UCSD-AML1 (cell line): ENCODE measurements around the gene AP3S2.
"Not testable (repeated sequence)": the region's sequence is repeated elsewhere in the genome, so short reads cannot be mapped to it uniquely, and the experiment has no call there.

Experiments used
- DNase-seq: peaks from one replicate; lab custom pipeline; 2025; ENCODE audit not compliant: unreplicated experiment; lab: John Stamatoyannopoulos, UW

The AP3S2 gene

DNA sequence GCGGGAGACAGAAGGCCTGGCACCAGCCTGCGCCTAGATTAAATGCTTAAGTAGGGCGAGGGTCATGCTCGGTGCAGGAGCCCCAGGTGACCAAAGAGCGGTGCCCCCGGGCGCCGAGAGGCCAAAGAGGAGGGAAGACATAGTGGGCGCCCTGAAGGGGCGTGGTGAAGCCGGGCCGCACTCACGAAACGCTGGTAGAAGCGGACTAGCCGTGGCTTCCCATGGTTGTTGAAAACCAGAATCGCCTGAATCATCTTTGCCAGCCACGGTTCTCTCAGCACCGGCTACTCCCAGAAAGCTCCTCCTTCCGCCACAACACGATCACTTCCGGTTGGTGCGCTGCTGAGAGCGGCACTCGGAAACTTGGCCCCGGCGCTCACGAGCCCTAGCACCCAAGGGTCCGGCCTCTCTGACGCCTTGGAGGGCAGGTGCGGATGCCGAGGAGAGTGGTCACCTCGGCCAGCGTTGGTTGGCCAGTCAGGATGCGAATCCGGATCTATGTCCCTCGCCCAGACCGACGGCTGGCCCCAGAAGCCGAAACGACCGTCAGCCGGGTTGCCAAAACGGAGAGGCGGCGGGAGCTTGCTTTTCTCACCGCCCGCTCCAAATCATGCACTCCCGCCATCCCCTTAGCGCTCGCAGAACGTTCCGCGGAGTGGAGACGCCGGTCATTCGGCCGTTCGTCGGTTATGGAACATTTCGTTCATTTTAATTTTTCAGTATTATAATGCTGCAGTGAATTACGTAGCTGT is at the start of gene AP3S2:
Gene AP3S2, minus strand, starts transcription at position 299 of the 752 bp plus-strand sequence. Its CDS starts 45 bp downstream, at position 254.
- DNase-seq, result peak; percentile 90

DNA sequence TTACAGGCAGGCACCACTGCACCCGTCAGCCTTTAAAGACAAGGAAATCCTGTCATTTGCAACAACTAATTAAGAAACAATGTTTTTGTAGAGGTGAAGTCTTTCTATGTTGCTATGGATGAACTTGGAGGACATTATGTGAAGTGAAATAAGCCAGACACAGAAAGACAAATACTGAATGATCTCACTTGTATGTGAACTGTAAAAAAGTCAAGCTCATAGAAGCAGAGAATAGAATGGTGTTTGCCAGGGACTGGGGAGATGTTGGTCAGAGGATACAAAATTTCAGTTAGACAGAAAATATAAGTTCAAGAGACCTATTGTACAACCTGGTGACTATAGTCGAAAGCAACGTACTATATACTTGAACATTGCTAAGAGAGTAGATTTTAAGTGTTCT is 46.1 kb upstream of the AP3S2 start:
- no peak for DNase-seq

DNA sequence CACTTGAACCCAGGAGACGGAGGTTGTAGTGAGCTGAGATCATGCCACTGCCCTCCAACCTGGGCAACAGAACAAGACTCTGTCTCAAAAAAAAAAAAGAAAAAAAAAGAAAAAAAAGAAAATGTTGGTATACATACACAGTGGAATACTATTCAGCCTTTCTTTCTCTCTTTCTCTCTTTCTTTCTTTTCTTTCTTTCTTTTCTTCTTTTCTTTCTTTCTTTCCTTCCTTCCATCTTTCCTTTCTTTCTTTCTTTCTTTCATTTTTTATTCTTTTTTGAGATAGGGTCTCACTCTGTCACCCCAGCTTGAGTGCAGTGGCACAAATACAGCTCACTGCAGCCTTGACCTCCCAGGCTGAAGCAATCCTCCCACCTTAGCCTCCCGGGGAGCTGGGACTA is 45.6 kb upstream of the AP3S2 start:
- not testable (repeated sequence) for DNase-seq

GRCh38 chr15:89937365-89938350 is 43.9 kb upstream of the AP3S2 start:
- DNase-seq, result peak; percentile 42

GRCh38 chr15:89936786-89937265 is 43.0 kb upstream of the AP3S2 start:
- DNase-seq, result no peak

GRCh38 chr15:89936051-89936785 is 42.4 kb upstream of the AP3S2 start:
- DNase-seq, result peak; percentile 57

GRCh38 chr15:89932880-89933279 is 39.1 kb upstream of the AP3S2 start:
- DNase-seq, result no peak

GRCh38 chr15:89928421-89928820 is 34.6 kb upstream of the AP3S2 start:
- no peak for DNase-seq

DNA sequence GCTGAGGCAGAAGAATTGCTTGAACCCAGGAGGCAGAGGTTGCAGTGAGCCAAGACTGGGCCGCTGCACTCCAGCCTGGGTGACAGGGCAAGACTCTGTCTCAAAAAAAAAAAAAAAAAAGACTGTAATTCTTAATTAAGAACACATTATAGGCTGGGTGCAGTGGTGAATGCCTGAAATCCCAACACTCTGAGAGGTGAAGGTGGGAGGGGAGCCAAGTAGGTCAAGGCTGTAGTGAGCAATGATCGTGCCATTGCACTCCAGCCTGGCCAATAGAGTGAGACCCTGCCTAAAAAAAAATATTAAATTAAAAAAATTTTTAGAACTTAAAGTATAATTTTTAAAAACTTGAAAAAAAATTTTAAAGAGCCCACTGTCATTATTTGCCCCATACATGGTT is 32.4 kb upstream of the AP3S2 start:
- no peak for DNase-seq

- no peak for DNase-seq
Measured at GRCh38 chr15:89917442-89918101, 23.8 kb upstream of the AP3S2 start.

- DNase-seq, result no peak
Measured at GRCh38 chr15:89916660-89917059, 22.9 kb upstream of the AP3S2 start.

- no peak for DNase-seq
Measured at GRCh38 chr15:89912674-89913396, 19.0 kb upstream of the AP3S2 start, which contains the start of gene ARPIN. Gene ARPIN (minus strand): TSS chr15:89912952. CDS start chr15:89912835, 117 bp downstream.

DNA sequence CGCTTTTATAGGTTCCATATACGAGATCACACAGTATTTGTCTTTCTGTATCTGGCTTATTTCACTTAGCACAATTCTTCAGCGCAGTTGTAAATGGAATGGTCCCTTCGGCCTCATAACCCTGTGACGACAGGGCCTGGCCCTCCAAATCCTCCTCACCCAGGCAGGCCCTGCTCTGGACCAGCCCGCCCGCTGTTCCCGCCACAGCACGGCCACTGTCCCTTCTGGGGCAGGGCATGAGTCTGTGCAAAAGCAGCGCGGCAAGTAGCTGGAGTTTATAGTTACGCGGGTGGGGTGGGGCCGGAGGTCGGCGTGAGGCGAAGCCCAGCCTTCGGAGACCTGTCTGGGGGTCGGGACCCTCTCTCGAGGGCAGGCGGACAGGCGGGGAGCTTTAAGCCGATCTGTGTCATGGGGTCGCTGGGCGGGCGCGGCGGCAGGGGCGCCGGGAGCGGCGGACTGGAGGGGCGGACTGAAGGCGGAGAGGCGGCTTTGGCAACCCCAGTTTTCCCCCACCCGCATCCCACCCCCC is 18.4 kb upstream of the AP3S2 start:
- DNase-seq, result no peak

DNA sequence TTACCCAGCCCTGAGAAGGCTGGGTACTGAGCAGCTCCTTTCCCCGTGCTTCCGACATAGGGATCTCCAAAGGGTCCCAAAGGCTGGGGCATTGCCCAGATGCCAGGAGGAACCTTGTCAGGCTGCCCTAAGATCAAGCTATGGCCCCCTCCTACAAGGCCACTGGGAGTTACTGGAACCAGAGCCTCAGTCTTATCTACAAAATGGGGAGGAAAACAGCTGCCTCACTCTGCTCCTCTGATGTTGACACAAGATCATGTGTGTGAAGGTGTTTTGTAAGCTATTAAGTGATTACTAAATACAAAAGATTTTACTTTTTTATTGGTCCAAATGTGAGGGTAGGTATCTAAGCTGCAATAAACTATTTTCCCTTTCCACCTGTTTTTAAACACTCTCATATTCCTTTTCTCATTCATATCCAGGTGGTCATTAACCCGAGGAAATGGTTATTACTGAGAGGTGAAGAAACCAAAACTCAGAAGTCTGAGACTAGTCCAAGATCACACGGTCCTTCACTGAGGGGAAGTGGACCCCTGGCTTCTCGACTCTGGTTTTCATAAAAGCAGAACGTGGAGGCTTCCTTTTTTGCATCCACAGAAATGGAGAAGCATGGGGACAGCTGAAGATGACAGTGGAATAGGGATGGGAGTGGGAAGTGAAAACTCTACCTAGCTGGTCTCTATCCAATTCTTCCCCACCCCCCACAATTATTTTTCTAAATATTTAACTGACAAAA is 17.3 kb upstream of the AP3S2 start:
- DNase-seq, result no peak

- no peak for DNase-seq
Measured at GRCh38 chr15:89909611-89910010, 15.8 kb upstream of the AP3S2 start.

DNA sequence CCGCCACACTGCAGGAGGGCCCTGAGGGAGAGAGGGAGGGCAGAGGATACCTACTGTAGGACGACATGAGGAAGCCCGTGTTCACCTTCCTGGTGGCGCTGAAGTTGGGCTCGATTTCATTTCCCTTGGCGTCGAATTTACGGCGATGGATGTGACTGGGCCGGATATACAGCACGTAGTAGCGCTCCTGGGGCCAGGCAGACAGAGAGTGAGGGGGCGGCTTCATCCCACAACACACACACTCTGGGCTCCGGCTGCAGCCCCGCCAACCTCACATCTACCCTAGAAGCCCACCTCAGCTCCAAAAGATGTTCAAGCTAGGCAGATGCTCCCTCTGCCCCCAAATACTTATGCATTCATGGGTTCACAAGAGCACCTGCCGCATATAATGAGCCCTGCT is 14.4 kb upstream of the AP3S2 start:
- no peak for DNase-seq

DNA sequence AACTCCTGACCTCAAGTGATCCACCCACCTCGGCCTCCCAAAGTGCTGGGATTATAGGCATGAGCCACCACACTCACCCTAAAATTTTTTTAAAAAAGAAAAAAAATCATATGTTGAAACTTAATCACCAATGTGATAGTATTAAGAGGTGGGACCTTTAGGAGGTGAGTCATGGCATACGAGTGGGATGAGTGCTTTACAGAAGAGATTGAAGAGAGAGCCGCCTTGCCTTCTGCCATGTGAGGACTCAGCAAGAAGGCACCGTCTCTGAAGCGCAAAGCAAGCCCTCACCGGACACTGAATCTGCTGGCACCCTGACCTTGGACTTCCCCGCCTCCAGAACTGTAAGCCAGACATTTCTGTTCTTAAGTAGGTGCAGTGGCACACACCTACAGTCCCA is 13.5 kb upstream of the AP3S2 start:
- DNase-seq, result no peak

DNA sequence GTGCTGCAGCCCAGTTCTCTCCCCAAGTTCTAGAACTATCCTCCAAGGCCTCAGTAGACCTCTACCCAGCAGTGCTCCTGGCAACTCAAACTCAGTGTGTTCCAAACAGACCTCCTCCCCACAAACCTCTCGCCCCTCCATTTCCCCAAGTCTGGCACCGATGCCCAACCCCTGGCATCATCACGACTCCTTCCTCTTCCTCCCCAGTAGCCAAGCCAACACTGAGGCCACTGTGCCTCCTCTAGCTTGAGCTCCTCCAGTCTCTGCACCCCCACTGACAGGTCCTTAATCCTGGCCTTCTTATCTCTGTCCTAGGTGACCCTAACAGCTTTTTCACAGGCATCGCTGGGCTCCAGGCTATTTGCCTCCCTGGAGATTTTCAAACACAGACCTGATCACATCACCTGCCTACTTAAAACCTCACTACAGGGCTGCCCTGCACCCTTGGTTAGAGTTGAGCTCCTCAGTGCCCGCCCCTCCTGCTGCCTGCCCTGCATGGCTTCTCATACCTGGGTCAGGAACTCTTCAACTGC is 12.1 kb upstream of the AP3S2 start:
- DNase-seq, result no peak

GRCh38 chr15:89904519-89904918 is 10.7 kb upstream of the AP3S2 start:
- DNase-seq, result no peak
